ENCODE measurements around the gene ATOX1.

The ATOX1 gene

GRCh38 chr5:151770383-151771258, 12.2 kb upstream of the ATOX1 start:
- peak in 1 of 2 donors; percentile 55 for DNase-seq (ENCODE audit: extremely low read depth in 1 of 2, low read depth in 1 of 2)

DNA sequence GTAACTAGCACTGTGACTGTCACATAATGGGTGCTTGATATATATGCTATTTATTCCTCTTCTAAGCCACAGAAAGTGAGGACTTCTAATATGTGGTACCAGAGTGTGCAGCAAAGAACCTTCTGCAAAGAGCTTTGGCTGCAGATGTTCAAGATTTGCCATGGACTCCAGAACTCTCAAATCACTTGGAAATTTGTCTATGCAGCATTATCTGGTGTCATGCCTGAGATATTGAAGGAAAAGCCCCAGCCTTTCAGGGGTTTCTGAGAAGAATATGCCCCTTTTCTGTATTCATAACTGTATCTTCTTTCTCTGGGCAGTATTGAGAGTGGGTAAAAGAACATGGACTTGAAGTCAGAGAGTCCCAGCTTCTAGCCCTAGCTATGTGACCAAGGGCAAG, 8.5 kb upstream of the ATOX1 start:
- no peak for DNase-seq (ENCODE audit: extremely low read depth in 1 of 2, low read depth in 1 of 2)

DNA sequence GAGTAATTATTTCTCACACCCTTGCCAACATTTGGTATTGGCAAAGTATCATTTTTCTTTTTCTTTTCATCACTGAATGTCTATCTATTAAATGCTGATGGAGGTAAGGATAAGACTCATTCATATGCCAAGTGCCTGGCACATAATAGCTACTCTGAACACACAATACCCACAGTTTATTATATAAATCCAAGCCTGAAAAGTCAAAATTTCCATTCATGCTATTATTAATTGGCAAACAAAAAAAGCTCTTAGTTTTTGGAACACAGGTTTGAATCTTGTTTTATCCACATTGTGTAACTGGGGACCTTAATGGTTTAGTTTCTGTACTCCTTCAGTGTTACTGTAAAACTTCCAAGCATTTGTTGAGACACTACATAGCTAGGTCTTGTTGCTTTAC, 6.4 kb upstream of the ATOX1 start:
- no peak for DNase-seq (ENCODE audit: extremely low read depth in 1 of 2, low read depth in 1 of 2)

DNA sequence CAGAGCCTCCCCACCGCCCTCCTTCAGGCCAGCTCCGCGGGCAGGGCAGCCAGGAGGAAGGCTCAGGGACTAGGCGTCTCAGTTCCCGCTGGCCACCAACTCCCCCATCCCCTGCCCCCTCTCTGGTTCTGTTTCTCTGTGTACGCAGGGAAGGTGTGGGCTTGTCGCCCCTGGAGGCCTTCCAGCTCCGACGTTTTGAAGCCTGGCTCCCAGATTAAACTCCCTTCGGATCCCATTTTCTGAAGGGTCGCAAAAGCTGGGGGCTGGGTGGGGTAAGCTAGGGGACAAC, 346 bp downstream of the ATOX1 start:
- DNase-seq (ENCODE audit: extremely low read depth in 1 of 2, low read depth in 1 of 2): no peak

- DNase-seq (ENCODE audit: extremely low read depth in 1 of 2, low read depth in 1 of 2): peak in 1 of 2 donors; percentile 20
These were observed 944 bp downstream of the ATOX1 start for GRCh38 chr5:151757233-151758140.

DNA sequence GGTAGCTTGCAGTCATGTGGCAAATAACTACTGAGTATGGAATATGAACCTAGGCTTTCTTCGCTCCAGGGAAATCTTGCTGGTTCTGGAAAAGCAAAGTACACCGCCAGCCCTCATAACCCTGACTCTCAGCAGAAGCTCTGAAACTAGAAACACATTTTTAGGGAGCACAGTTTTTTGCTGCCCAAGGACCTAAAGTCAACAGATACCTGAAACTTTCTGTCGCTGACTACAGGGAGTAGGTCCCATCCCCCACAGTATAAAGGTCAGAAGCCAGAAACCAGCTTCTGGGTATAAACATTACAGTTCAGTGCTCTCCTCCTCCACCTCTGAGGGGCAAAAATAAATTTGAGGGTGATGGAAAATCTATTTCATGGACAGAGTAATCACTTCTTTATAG, 3.0 kb downstream of the ATOX1 start:
- DNase-seq (ENCODE audit: extremely low read depth in 1 of 2, low read depth in 1 of 2): no peak

DNA sequence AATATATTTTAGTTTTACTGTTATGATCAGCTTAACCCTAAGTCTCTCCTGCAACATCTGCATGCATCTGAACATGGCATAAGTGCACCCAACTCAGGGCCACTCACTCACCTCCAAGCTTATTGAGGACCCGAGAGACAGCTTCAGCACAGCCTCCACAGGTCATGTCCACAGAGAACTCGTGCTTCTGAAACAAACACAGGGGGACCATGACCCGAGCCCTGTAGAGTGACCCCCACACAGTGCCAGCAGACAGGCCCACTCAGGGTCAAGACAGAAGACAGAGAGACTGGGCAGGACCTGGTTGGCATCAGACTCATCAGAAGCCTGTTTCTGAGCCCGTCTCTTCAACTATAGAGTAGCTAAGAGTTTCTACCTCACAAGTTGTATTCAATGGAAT, 6.8 kb downstream of the ATOX1 start:
- DNase-seq (ENCODE audit: extremely low read depth in 1 of 2, low read depth in 1 of 2): no peak

GRCh38 chr5:151751091-151751490, 7.3 kb downstream of the ATOX1 start:
- DNase-seq (ENCODE audit: extremely low read depth in 1 of 2, low read depth in 1 of 2): no peak

DNA sequence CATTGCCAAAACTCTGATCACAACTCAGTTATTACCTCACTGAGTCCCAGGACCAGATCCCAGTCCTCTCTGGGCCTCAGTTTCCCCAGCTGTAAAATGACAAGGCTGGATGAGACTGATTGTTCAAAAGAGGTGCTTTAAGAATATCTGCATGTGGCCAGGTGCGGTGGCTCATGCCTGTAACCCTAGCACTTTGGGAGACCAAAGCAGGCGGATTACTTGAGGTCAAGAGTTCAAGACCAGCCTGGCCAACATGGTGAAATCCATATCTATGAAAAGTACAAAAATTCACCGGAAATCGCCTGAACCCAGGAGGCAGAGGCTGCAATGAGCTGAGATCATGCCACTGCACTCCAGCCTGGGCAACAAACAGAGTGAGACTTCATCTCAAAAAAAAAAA, 8.3 kb downstream of the ATOX1 start:
- no peak for DNase-seq (ENCODE audit: extremely low read depth in 1 of 2, low read depth in 1 of 2)

- DNase-seq (ENCODE audit: extremely low read depth in 1 of 2, low read depth in 1 of 2): peak in 1 of 2 donors; percentile 41
These were observed 13.2 kb downstream of the ATOX1 start for GRCh38 chr5:151745071-151745705.

- DNase-seq (ENCODE audit: extremely low read depth in 1 of 2, low read depth in 1 of 2): no peak
These were observed 14.9 kb downstream of the ATOX1 start for GRCh38 chr5:151743530-151743929.

- DNase-seq (ENCODE audit: extremely low read depth in 1 of 2, low read depth in 1 of 2): no peak
These were observed 15.5 kb downstream of the ATOX1 start for GRCh38 chr5:151742870-151743294.

- DNase-seq (ENCODE audit: extremely low read depth in 1 of 2, low read depth in 1 of 2): no peak
These were observed 16.6 kb downstream of the ATOX1 start for GRCh38 chr5:151741678-151742423.

- no peak for DNase-seq (ENCODE audit: extremely low read depth in 1 of 2, low read depth in 1 of 2)
These were observed 17.5 kb downstream of the ATOX1 start for GRCh38 chr5:151740958-151741373.

- DNase-seq (ENCODE audit: extremely low read depth in 1 of 2, low read depth in 1 of 2): no peak
These were observed 18.0 kb downstream of the ATOX1 start for GRCh38 chr5:151740336-151740942.

- DNase-seq (ENCODE audit: extremely low read depth in 1 of 2, low read depth in 1 of 2): no peak
These were observed 18.5 kb downstream of the ATOX1 start for GRCh38 chr5:151739939-151740335.

GRCh38 chr5:151739395-151739794, 19.0 kb downstream of the ATOX1 start:
- DNase-seq (ENCODE audit: extremely low read depth in 1 of 2, low read depth in 1 of 2): no peak

DNA sequence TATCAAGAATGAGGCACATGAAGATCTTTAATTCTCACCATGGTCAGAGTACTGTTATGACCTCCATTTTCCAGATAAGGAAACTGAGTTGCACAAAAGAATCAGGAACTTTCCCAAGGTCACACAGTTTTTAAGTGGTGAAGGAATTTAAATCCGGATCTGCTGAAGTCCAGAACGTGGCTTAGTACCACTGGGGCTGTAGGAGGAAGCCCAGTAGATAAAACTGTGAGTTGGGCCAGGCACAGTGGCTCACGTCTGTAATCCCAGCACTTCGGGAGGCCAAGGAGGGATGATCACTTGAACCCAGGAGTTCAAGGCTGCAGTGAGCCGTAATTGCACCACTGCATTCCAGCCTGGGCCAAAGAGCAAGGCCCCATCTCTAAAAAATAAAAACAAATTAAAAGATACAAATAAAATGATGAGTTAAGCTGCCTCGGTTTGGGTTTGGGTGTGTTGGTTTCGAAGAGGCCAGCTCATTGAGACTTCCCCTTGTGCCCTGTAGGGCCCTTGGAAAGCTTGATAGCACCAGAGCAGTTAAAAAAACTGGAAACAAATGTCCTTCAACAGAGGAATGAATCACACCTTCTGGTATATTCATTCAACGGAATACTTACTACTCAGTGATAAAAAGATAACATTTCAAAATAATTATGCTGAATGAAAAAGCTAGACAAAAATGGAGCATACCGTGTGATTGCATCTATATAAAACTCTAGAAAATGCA, 20.1 kb downstream of the ATOX1 start:
- no peak for DNase-seq (ENCODE audit: extremely low read depth in 1 of 2, low read depth in 1 of 2)

GRCh38 chr5:151737431-151737830, 21.0 kb downstream of the ATOX1 start:
- no peak for DNase-seq (ENCODE audit: extremely low read depth in 1 of 2, low read depth in 1 of 2)

DNA sequence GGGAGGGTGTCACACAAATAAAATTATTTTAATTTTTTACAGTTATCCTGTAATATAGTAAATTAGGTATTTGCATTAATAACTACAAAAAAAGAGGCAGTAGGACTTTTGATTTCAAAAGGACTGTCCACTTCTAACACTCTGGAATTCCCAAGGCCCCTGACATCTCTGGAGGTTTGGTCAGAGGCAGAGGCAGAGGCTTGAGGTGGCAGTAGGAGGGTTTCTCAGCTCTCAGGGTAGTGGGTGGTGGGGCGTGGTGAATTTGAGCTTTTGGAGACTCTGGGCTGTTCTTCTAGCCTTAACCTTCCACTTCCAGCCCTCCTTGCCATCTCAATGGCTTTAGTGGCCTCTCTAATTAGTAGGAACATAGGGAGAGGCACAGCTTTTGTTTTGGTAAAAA, 22.8 kb downstream of the ATOX1 start:
- DNase-seq (ENCODE audit: extremely low read depth in 1 of 2, low read depth in 1 of 2): no peak

All from stimulated activated CD8-positive, alpha-beta memory T cell treated with anti-CD3 and anti-CD28 coated beads, Interleukin-7, amount 100 ng/mL, for 48 hours (primary cell).